Measurements from ENCODE around the gene CGN.

CGN gene

DNA sequence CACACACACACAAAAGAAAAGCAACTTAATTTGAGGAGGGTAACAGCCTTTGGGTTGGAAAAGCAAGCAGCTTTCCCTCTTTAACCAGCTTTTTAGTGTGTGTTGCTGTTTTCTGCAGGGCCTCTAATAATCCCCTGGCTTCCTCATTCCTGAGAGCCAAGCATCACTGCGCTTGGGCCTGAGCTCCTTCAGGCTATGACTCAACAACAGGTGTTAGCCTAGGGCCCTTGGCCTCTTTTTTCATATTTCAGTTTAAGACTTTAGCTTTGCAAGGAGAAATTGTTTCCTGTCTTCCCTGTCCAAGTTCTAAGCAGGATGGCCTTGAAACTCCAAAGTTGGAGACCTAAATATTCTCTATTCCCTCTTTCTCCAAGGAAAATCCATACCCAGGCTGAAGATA lies 74.4 kb downstream of the CGN start:
- no peaks in the 10 kb centered on the region for H3K9me3 ChIP-seq (ENCODE audit: low read length)
- H3K9me2 ChIP-seq (ENCODE audit: low read depth, low read length) = no peaks in the 10 kb centered on the region
- no peak overlapping the region for H3K27ac ChIP-seq (ENCODE audit: low read depth, low read length, poor library complexity, severe bottlenecking)
- no peaks in the 10 kb centered on the region for H3K27me3 ChIP-seq (ENCODE audit: insufficient read depth, low read length)
- no peak overlapping the region for H3K4me2 ChIP-seq (ENCODE audit: low read length)
- H3K9ac ChIP-seq (ENCODE audit: low read length) = no peak overlapping the region
- H3K36me3 ChIP-seq (ENCODE audit: insufficient read depth, low read length) = no peaks in the 10 kb centered on the region; the same call in 1 of the 2 replicates
- no peaks in the 10 kb centered on the region for H3K79me2 ChIP-seq (ENCODE audit: insufficient read depth, low read length)
- no peak overlapping the region for H2AFZ ChIP-seq (ENCODE audit: low read length)
- TF ChIP-seq, protein P1, sequence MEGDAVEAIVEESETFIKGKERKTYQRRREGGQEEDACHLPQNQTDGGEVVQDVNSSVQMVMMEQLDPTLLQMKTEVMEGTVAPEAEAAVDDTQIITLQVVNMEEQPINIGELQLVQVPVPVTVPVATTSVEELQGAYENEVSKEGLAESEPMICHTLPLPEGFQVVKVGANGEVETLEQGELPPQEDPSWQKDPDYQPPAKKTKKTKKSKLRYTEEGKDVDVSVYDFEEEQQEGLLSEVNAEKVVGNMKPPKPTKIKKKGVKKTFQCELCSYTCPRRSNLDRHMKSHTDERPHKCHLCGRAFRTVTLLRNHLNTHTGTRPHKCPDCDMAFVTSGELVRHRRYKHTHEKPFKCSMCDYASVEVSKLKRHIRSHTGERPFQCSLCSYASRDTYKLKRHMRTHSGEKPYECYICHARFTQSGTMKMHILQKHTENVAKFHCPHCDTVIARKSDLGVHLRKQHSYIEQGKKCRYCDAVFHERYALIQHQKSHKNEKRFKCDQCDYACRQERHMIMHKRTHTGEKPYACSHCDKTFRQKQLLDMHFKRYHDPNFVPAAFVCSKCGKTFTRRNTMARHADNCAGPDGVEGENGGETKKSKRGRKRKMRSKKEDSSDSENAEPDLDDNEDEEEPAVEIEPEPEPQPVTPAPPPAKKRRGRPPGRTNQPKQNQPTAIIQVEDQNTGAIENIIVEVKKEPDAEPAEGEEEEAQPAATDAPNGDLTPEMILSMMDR (IDR thresholded peaks at IDR 0.05; ENCODE audit: low read length) = no peak
- TF ChIP-seq EZH2 (IDR thresholded peaks at IDR 0.05; ENCODE audit: borderline replicate concordance, low read length) = no peak
- H3K4me1 ChIP-seq (ENCODE audit: insufficient read depth, low read length, severe bottlenecking) = no peaks in the 10 kb centered on the region
- H4K20me1 ChIP-seq (ENCODE audit: insufficient read depth, low read length) = no peaks in the 10 kb centered on the region
- H3K4me3 ChIP-seq (ENCODE audit: low read depth, low read length, poor library complexity, severe bottlenecking) = no peak overlapping the region
- no peaks in the 10 kb centered on the region for H3F3A ChIP-seq (ENCODE audit: insufficient read depth, low read length)
